Chondrocyte (in vitro differentiated cells): ENCODE results near the gene SERPINB1. TPM values are rescaled to one million over a fixed set of nuclear protein-coding genes. Genes with fewer than 3 reads are reported as not detected.

Experiments
- DNase-seq: peaks from one replicate; pipeline ENCODE4 v3.0.0; 2021; ENCODE audit warnings: mixed read lengths, low spot score
- H3K27ac Mint-ChIP-seq: one replicate; pipeline ENCODE4 v1.8.0; 2021; ENCODE audit warnings: mild to moderate bottlenecking, moderate library complexity, mixed read lengths; ENCODE audit not compliant: unreplicated experiment
- H3K27me3 Mint-ChIP-seq: 2 replicates; pipeline ENCODE4 v1.8.0; 2021; ENCODE audit warnings: low read depth, mixed read lengths
- H3K36me3 Mint-ChIP-seq: 2 replicates; pipeline ENCODE4 v1.8.0; 2021; ENCODE audit warnings: low read depth, mixed read lengths
- H3K4me1 Mint-ChIP-seq: 2 replicates; pipeline ENCODE4 v1.8.0; 2021; ENCODE audit warnings: low read depth, mild to moderate bottlenecking, mixed read lengths
- H3K4me3 Mint-ChIP-seq: one replicate; pipeline ENCODE4 v1.8.0; 2021; ENCODE audit warnings: mild to moderate bottlenecking, moderate library complexity, mixed read lengths; ENCODE audit not compliant: unreplicated experiment
- H3K9me3 Mint-ChIP-seq: 2 replicates; pipeline ENCODE4 v1.8.0; 2021; ENCODE audit warnings: low read depth, mixed read lengths
- CTCF ChIP-seq: fragments of 200-600 bp; sonication (generic); IDR thresholded peaks from 2 replicates; pipeline ENCODE4 v1.5.0; 2021; ENCODE audit warnings: antibody characterized with exemption, mild to moderate bottlenecking, moderate library complexity
- total RNA-seq: library from RNA; stranded (reverse); gene quantifications from 3 replicates; pipeline ENCODE4 v1.2.1, GENCODE V29; 2021

SERPINB1 gene
- total RNA-seq, 1 donor from 2014 or later = 9.1 TPM

DNA sequence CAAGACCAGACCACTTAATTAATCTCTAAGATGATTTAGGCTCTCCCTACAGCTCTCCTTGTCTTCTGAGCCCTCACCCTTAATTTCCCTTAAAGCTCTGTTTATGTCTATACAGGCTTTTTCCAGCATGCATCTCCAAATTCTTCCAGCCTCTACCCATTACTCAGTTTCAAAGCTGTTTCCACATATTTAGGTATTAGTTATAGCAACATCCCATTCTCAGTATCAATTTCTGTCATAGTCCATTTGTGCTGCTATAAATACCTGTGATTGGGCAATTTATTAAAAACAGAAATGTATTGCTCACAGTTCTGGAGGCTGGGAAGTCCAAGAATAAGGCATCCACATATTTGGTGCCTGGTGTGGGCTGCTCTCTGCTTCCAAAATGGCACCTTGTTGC, 2.3 kb upstream of the SERPINB1 start:
- no peaks in the 10 kb centered on the region for H3K36me3 Mint-ChIP-seq
- peaks cover 39% of the 10 kb centered on the region for H3K4me1 Mint-ChIP-seq
- H3K9me3 Mint-ChIP-seq = no peaks in the 10 kb centered on the region
- TF ChIP-seq CTCF = no peak
- no peaks in the 10 kb centered on the region for H3K27me3 Mint-ChIP-seq
- DNase-seq = no peak
- H3K27ac Mint-ChIP-seq = no peak overlapping the region
- H3K4me3 Mint-ChIP-seq = no peak overlapping the region

GRCh38 chr6:2843138-2843740, 1.6 kb upstream of the SERPINB1 start:
- Mint-ChIP-seq H3K4me3 (no peak overlapping the region), H3K27me3 (no peaks in the 10 kb centered on the region), H3K27ac (no peak overlapping the region), H3K4me1 (peaks cover 43% of the 10 kb centered on the region), H3K36me3 (no peaks in the 10 kb centered on the region), H3K9me3 (no peaks in the 10 kb centered on the region)
- DNase-seq = no peak
- no peak for TF ChIP-seq CTCF

GRCh38 chr6:2842139-2842552, 483 bp upstream of the SERPINB1 start:
- Mint-ChIP-seq H3K27me3 (no peaks in the 10 kb centered on the region), H3K4me1 (peaks cover 43% of the 10 kb centered on the region), H3K9me3 (no peaks in the 10 kb centered on the region), H3K27ac (peak overlapping the region; percentile 96), H3K4me3 (peak overlapping the region; percentile 74), H3K36me3 (peaks cover 2% of the 10 kb centered on the region)
- DNase-seq = no peak
- TF ChIP-seq CTCF = no peak

- Mint-ChIP-seq H3K4me3 (no peak overlapping the region), H3K9me3 (no peaks in the 10 kb centered on the region), H3K36me3 (peaks cover 4% of the 10 kb centered on the region), H3K4me1 (peaks cover 31% of the 10 kb centered on the region), H3K27ac (peak overlapping the region; percentile 96), H3K27me3 (no peaks in the 10 kb centered on the region)
- no peak for DNase-seq
- no peak for TF ChIP-seq CTCF
Observed at GRCh38 chr6:2840749-2841061, 958 bp downstream of the SERPINB1 start.

- no peaks in the 10 kb centered on the region for H3K27me3 Mint-ChIP-seq
- H3K9me3 Mint-ChIP-seq = no peaks in the 10 kb centered on the region
- peaks cover 4% of the 10 kb centered on the region for H3K36me3 Mint-ChIP-seq
- H3K27ac Mint-ChIP-seq = peak overlapping the region; percentile 68
- no peak for TF ChIP-seq CTCF
- H3K4me1 Mint-ChIP-seq = peaks cover 31% of the 10 kb centered on the region
- H3K4me3 Mint-ChIP-seq = peak overlapping the region; percentile 54
- DNase-seq = no peak
Observed at GRCh38 chr6:2839982-2840748, 1.5 kb downstream of the SERPINB1 start.
